HG03439 (cell line): ENCODE results near the gene RAB27A.
"Not testable (repeated sequence)": the region's sequence is repeated elsewhere in the genome, so short reads cannot be mapped to it uniquely, and the experiment has no call there.

Experiments
- ATAC-seq: cut with Tn5 transposase; IDR thresholded peaks from one replicate; pipeline ENCODE4 v1.9.1; 2021; ENCODE audit warnings: mild to moderate bottlenecking, moderate library complexity; ENCODE audit not compliant: unreplicated experiment

Gene RAB27A

DNA sequence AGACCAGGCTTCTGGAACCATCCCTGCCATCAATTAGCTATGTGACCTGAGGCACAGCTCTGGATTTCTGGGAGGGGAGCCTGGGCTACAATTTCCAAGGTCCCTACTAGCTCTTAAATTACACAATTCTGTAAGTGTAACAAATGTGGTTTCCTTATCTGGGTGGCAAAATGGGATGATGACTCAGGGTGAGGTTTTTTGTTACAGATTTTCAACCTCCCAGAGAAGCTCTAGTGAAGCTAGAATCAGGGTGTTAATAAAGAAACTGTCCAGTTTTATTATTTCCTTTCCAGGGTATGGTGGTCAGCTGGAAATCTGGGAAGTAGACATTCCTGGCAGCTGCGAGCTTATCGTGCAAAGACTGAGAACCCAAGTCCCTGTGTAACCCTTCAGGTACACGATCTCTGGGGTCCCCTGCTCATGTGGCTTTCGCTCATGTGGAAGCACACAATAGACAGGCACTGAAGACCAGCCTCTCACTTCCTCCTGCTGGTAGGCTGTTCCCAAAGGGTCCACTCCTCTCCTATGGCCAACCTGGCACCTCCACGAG lies 7.3 kb downstream of the RAB27A start:
- no peak for ATAC-seq

DNA sequence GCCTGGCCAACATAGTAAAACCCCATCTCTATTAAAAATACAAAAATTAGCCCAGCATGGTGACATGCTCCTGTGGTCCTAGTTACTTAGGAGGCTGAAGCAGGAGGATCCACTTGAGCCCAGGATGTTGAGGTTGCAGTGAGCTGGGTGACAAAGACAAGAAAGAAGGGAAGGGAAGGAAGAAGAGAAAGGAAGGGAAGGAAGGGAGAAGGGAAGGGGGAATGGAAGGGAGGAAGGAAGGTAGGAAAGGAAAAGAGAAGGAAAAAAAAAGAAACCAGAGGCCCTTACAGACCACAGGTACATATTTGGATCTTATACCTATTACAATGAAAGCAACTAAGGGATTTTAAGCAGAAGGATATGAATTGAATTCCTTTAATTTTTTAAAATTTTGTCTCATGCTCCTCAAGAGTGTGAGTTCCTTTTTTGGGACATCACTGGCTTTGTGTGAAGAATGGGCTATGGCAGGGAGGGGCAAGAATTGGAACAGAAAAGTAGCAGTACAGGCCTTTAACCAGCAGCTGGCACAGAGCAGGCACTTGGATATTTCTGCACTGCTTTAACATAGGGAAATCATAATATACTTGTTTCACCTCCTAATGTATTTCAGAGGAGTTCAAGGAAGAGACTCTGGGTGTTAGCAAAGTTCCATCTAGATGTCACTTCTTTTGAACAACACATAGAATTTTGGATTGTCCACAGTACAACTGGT lies 7.9 kb downstream of the RAB27A start:
- no peak for ATAC-seq

DNA sequence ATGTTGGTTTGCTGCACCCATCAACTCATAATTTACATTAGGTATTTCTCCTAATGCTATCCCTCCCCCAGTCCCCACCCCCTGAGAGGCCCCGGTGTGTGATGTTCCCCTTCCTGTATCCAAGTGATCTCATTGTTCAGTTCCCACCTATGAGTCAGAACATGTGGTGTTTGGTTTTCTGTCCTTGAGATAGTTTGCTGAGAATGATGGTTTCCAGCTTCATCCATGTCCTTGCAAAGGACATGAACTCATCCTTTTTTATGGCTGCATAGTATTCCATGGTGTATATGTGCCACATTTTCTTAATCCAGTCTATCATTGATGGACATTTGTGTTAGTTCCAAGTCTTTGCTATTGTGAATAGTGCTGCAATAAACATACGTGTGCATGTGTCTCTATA lies 9.0 kb downstream of the RAB27A start:
- ATAC-seq = not testable (repeated sequence)

DNA sequence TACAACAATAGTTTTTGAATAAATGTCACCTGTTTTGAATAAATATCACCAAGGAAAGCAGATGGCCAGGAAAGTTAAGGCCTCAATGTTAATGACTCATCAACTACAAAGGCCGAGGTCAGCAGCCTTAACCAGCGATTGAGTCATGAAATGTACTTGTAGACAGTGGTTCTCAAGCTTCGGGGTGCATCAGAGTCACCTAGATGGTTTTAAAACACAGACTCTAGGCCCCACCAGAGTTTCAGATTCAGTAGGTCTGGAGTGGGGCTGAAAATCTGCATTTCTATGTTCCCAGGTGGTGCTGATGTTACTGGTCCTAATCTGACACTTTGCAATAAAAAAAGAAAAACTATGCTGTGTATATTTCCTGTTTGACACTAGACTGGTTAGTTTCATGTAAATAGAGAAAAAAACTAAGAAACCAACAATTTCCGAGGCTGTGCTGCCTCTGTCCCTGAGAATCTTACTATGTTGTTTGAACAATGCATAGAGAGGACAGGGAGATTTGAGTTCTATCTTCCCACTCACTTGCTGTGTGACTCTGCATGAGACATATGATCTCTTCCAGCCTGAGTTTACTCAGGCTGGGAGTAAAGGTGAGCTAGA lies 9.8 kb downstream of the RAB27A start:
- ATAC-seq = peak; percentile 78

DNA sequence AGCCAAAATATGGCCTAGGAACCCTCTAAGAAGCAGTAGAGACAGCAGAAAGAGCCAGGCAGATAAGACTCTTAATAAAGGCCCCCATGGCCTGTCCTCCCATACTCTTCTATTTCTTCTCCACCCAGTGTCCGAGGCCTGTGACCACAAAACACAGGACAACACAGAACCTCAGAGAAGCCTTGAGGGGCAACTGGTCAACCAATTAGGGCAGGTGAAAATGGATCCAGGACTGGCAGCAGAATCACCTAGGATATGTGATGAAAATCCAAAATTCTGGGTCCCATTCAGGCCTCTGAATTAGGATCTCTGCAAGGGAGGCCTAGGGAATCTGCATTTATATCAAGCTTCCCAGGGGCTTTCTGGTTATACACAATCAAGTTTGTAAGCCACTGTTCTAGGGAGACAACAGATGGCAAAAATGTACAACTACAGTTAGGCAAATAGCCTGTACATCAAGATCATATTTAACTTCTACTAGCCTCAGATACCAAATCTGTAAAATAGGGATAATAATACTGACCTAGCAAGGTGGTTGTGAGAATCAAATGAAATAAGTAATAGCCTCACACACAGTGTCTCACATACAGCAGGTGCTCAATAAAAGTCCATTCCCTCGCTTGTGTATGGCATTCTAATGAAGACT lies 10.4 kb downstream of the RAB27A start:
- ATAC-seq = no peak

DNA sequence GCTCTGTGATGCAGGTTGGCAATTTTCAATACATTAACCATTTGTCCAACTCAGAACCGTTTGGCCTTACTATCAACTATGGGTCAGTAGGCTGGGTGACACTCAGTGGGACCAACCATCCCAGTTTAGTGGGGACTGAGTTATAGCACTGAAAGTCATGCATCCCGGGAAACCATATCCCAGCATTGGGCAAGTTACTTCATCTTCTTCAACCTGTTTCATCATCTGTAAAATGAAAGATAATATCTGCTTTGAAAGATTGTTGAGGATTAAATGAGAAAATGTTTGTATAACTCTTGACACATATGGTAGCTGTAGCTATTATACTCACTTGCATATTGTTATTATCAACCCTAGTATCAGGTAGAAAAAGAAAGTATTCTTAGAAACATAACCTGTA lies 11.9 kb downstream of the RAB27A start:
- ATAC-seq = no peak

DNA sequence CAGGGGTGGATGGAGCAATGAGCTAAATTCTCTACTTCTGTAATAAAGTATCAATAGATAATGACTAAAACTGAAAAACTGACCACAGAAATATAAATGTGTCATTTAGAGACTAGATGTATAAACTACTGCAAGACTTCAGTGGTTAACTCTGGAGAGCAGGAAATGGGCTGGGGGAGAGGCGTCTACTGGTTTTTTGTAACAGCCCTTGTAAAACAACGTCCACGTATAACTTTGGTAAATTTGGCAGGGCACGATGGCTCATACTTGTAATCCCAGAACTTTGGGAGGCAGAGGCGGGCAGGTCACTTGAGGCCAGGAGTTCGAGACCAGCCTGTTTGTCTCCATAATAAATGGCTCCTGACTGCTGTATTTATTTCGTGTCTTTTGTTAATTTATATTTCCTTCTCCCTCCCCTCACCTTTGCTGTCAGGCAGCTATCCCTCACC lies 12.5 kb downstream of the RAB27A start:
- peak; percentile 57 for ATAC-seq

DNA sequence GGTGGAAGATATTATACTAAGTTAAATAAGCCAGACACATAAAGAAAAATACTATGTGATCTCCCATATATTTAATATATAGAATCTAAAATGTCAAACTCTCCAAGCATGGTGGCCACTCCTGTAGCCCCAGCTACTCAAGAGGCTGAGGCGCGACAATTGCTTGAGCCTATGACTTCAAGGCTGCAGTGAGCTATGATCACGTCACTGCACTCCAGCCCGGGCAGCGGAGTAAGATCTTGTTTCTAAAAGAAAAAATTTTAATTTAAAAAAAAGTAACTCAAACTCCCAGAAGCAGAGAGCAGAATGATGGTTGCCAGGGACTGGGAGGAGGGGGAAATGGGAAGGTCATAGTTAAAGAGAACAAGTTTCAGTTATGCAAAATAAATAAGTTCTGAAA lies 13.3 kb downstream of the RAB27A start:
- no peak for ATAC-seq

DNA sequence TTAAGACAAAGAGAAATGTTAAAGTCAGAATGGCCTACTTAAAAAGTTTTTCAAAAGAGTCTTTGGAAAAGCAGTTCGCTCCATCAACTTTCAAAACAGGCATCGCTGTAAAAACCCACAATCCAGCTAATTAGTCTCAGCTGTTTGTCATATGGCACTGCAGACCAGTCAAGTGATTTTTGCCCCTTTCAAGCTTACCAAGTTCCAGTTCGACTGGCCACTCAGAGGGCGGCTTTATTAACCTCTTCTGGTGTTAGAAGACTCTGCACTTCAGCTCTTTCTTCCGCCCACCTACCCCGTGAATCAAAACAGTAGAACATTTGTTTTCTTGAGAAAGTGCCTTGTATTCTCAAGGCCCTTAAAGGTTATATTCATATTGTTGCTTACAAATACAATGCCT lies 19.3 kb downstream of the RAB27A start:
- no peak for ATAC-seq

DNA sequence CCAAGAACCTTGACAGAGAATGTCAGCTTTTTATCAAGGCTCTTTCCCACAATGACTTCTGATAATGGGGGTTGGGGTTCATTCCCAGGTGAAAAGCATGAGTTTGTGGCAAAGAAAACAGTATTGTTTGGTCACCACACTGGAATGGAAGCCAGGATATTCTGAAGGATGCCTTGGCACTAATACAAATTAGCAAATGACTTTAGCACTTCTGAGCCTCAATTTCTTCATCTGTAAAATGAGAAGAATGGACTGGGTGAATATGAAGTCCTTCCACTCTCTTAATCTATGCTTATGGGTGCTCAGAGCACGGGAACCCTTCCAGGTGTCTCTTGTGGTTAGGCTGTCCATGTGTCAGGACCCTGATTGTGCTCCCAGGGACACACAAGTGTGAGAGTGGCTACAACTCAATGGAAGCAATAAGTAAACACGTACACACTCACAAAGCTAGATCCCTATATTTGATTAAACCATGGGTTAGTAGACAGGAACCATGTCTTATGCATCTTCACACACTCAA lies 21.4 kb downstream of the RAB27A start:
- ATAC-seq = no peak

DNA sequence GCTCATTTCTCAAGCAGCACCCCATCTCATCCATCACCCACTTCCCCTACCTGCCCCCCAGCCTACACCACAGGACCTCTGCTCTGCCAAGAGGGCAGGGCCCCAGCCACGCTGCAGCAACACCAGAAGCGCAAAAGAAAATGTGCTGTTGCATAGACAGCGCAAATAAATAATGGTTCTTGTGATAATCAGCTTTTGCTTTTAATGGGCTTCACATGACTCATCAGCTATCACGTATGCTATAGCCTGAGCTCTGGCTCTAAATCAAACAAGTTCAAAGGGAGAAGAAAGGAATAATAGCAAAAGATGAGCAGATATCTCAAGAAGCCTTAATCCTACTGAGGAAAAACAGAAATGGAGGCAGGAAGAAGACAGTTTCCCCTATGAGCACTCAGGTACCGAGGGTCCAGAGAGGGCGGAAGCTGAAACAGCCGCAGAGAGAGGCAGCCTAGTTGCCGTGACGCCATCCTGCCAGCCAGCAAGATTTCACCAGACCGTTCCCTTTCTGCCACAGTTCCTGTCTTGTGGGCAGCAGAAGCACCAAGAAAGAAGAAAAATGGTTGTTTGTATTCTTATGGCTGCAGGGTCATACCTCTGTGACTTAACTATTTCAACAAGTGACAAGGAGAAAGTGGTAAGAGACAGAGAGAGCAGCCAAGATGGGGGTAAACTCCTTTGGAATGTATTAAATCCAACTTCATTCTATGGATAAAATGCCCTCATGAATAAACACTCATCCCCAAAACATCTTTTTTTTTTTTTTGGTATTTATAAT lies 22.0 kb downstream of the RAB27A start:
- ATAC-seq = no peak

DNA sequence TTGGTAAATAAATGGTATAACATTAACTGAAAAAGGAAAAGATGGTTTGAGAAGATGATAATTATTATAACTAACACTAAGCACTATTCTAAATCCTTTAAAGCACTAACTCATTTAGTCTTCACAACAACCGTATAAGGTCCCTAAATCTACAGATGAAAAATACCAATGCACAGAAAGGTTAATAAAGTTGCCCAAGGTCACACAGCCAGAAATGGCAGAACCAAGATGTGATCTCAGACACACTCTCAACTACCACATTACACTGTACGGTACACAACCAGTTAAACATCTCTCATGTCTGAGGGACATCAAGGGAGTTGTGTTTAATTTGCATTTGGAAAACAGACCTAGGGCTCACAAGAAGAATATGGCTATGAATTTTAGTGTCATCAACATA lies 23.1 kb downstream of the RAB27A start:
- ATAC-seq = no peak

DNA sequence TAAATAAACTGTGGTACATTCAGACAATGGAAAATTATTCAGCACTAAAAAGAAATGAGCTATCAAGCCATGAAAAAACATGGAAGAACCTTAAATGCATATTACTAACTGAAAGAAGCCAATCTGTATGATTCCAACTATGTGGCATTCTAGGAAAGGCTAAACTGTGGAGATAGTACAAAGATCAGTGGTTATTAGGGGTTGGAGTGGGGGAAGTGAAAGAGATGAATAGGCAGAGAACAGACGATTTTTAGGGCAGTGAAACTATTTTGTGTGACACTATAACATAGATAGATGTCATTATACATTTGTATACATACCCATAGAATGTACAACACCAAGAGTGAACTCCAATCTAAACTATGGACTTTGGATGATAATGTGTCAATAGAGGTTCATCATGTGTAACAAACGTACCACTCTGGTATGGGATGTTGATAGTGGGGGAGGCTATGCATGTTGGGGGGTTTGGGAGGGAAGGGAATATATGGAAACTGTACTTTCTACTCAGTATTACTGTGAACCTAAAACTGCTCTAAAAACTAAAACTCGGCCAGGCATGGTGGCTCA lies 29.0 kb downstream of the RAB27A start:
- no peak for ATAC-seq

DNA sequence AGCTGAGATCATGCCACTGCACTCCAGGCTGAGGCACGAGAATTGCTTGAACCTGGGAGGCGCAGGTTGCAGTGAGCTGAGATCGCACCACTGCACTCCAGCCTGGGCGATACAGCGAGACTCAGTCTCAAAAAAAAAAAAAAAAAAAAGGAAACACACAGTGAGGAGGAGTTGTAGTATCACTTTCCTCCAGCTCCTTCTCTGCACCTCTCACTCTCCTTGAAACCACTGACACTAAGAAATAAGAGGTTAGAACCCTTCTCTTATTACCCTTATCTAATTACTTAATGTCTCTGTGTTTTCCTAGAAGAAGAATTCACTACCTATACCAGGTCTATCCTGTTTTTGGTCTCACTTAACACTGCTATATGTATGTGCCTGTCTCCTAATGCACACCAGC lies 31.7 kb downstream of the RAB27A start:
- no peak for ATAC-seq

DNA sequence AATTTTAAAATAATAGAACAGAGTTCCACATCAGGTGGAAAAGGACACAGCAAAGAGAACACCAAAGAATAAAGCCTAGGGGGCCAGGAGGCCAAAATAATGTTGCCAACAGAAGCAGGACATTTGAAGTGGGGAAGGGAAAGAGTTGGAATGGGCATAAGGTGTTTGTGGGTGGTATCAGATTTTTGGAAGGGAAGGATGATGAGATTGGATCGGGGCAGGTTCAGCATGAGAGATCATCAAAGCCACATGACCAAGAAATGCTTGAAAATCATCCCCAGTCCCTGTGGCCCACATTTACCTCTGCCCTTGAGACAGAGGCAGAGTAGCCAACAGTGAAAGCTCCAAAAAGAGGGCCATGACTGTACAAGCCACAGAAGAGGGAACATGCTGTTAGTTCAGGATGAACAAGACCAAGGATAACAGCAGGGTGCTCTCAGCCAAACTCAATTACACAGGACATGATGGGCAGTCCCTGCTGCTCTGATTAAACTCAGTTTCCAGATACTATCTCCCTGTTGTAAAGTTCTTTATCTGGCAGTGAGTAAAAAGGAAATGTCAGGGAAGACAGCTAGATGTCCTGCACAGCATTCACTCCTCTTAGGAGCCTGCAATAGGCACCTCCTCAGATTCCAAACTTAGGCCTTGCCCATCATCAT lies 32.5 kb downstream of the RAB27A start:
- no peak for ATAC-seq

DNA sequence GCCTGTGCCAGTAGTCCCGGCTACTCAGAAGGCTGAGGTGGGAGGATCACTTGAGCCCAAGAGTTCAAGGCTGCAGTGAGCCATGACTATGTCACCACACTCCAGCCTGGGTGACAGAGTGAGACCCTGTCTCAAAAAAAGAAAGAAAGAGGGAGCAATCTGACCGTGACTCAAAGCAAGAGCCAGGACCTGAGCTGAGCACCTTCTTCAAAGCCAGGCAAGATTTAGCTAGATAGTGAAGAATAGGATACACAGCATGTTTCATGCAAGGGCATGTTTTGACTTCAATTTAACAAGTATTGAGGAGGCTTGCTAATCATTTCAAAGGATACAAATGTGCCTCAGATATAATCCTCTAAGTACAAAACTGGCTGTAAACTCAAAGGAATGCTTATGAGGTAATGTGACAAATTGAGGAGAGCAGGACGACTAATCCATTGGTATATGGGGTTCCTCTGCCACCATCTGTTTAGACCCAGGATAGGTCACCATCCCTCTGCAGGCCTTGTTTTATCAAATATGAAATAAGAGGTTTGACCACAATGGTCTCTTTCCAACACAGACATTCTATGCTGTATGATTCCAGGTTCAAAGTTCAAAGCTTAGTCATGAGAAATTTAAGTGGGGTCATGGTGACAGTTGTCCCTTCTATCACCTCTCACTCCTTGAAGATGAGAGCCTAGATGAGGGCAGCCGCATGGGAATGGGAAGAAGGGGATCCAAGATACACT lies 33.2 kb downstream of the RAB27A start:
- no peak for ATAC-seq

DNA sequence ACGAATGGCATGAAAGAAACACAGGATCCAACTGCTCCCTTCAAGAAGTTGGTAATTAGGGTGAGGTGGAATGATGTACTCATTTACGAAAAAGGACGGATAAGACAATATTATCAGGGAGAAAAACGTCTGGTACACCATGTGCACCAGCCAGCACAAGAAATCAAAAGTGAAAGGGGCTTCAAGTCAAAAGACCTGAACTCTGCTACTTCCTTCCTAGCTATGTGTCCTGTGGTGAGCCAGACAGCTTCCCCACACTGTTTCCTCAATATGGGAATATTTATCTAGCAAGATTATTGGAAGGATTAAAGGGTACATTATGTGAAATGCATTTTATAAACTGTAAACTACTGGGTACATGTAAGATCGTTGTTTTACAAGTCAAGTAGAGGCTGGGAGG lies 33.9 kb downstream of the RAB27A start:
- ATAC-seq = no peak

DNA sequence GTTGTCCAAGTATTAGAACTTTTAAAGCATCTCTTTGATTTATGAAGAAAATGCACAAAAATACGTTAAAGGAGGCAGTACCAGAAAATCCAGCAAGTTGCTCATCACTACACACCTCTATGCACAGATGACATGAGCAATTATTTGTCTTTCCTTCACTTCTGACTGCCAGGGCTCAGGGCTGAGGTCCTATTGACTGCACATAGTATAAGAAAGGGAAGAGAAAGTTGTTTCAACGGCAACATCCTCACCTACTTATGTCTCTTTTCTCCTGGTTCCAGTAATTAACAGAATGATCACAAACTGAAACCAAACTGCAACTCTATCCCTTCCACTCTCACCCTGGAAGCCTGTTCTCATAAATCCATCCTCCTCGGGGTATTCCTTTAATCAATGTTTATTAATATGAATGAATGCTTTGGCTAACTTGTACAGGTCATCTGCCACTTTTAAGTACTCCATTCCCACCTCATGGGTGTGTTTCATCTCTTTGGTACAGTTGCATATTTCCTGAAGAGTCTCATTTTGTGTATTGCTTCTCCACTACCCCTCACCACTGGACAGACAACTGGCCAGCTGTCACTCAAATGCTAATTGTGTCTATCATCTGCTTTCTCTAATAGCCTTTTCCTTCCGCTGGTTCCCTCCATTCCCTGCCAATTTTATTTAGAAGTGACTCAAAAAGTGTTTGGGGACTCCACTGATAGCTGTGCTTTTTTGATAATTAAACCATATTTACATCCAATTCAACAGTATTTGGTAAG lies 34.5 kb downstream of the RAB27A start:
- ATAC-seq = no peak

DNA sequence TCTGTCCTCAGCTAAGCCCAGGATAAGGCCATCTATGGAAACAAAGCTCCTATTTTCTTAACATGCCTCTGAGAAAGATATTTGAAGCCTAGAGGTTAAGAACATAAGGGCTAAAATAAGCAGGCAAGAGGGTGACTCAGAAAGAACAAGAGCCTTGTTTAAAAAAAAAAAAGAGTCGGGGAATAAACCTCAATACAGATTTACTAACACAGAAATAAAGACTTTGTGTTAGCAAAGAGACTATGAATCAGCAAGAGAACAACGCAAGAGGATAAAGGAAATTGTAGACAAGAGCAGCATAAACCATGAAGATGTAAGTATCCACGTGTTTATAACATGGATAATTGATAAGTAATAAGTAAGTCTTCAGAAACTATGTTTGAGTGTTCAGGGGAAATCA lies 36.0 kb downstream of the RAB27A start:
- ATAC-seq = no peak
